ENCODE results near the gene MAST4. TPM values are rescaled to one million over a fixed set of nuclear protein-coding genes. Genes with fewer than 3 reads are reported as not detected.
A peak's percentile ranks its signal among the peaks of the same experiment; 100 is the strongest.

The MAST4 gene
- total RNA-seq, 2 donors from 2014 or later: 11.0 to 11.5 TPM

DNA sequence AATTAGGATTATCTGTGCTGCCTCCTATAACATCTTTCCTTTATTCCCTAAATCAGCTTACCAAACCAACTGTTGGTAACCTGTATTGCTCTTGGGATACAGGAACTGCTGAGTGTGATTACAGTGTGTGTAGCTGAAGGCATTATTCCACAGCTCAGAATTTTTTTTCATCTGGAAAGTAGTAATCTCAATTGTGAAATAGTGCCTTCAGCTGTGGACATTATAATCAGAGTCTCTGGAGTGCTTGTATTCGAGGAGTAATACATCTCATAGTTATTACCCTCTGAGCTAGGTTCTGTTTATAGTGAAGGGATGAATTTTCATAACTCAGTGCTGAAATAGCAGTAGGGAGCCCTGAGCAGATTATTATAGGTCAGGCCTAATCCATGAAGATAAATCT is 199.5 kb downstream of the MAST4 start:
- Histone ChIP-seq H3K36me3 (ENCODE audit: control insufficient read depth, insufficient read depth, low read length) (no peaks in the 10 kb centered on the region), H3K9me3 (ENCODE audit: control insufficient read depth, low read length) (no peaks in the 10 kb centered on the region), H3K4me1 (ENCODE audit: control insufficient read depth, insufficient read depth, low read length) (peaks cover 4% of the 10 kb centered on the region), H3K27me3 (ENCODE audit: control insufficient read depth, insufficient read depth, low read length, poor library complexity, severe bottlenecking) (no peaks in the 10 kb centered on the region), H3K9ac (ENCODE audit: extremely low read depth, low read length, poor library complexity, severe bottlenecking) (no peak overlapping the region), H3K4me3 (ENCODE audit: low read length) (no peak overlapping the region), H3K27ac (ENCODE audit: low read depth, low read length) (no peak overlapping the region)
- H3K27ac Mint-ChIP-seq: no peak overlapping the region
- H3K4me1 Mint-ChIP-seq: peaks cover 10% of the 10 kb centered on the region
- H3K4me3 Mint-ChIP-seq: no peak overlapping the region
- TF ChIP-seq, protein P1, sequence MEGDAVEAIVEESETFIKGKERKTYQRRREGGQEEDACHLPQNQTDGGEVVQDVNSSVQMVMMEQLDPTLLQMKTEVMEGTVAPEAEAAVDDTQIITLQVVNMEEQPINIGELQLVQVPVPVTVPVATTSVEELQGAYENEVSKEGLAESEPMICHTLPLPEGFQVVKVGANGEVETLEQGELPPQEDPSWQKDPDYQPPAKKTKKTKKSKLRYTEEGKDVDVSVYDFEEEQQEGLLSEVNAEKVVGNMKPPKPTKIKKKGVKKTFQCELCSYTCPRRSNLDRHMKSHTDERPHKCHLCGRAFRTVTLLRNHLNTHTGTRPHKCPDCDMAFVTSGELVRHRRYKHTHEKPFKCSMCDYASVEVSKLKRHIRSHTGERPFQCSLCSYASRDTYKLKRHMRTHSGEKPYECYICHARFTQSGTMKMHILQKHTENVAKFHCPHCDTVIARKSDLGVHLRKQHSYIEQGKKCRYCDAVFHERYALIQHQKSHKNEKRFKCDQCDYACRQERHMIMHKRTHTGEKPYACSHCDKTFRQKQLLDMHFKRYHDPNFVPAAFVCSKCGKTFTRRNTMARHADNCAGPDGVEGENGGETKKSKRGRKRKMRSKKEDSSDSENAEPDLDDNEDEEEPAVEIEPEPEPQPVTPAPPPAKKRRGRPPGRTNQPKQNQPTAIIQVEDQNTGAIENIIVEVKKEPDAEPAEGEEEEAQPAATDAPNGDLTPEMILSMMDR (conservative IDR thresholded peaks at IDR 0.05): no peak
- H3K36me3 Mint-ChIP-seq (ENCODE audit: low read depth): no peaks in the 10 kb centered on the region
- H3K27me3 Mint-ChIP-seq (ENCODE audit: insufficient read depth): no peaks in the 10 kb centered on the region
- H3K9me3 Mint-ChIP-seq: no peaks in the 10 kb centered on the region
- 91% methylated on average over 1 of the region's 1 CpG; no CpG with 5 or more reads in 1 of the 2 experiments for WGBS, 2 experiments (ENCODE audit: insufficient coverage in 1 of 2, insufficient read length in 1 of 2)
- DNase-seq: no peak

DNA sequence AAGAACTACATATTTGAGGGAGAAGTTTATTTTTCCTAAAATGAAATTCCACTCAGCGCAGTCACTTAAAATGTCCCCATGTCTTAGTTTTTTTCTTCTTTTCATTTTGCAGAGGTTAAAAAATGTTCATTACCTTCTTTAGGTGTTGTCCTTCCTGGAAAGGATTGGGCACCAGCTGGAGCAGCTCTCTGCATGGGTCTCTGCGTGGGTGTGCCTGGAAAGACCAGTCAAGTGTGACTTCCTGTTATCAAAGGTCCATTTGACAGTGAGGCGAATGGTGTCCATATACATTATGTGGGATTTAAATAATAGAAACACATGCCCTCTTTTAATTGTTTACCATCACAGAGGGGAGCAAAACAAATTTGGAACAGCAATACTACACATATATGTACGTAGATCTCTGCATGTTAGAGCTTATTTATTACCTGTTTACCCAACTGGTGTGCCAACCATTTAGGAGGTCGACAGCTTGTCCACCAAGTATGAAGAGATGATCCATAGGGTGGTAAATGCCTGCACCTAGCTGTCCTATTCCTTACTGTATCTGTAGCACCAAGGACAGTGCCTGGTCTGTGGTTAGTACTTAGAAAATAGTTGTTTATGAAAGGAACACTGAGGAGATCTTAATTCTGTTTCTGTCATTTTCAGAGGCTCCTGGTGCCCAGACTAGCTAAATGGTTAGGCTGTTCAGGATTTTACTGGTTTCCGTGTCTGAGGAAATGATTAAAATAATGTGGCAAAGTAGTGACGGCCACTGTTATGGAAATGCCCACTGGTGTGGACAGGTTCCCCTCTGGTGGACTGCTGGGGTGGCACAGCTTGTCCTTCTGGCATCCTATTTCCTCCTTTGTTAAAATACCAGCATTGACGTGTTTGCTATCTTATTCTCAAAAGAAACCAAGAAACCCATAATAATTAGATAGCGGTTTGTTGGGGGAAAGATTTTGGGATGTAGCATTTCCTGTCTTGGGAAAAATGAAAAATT is 200.4 kb downstream of the MAST4 start:
- H3K9me3 Mint-ChIP-seq: no peaks in the 10 kb centered on the region

DNA sequence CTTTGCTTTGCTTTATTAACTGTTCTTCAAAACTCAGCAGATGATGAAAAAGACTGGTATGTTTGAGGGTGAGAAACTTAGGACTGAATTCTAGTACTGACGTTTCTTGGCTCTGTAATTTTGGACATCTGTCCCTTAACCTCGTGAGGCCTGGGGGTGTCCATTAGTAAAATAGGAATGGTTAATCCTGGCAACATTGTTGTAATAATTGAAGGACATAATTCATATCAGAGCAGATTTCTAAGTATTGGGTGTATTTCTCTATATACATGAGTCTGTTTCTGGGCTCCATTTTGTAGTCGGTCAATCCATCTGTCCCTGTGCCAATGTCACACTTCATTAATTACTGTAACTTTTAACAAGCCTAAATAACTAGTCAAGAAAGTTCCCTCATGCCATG is 206.7 kb downstream of the MAST4 start:
- Histone ChIP-seq H3K36me3 (ENCODE audit: control insufficient read depth, insufficient read depth, low read length) (no peaks in the 10 kb centered on the region), H3K27me3 (ENCODE audit: control insufficient read depth, insufficient read depth, low read length, poor library complexity, severe bottlenecking) (no peaks in the 10 kb centered on the region), H3K9ac (ENCODE audit: extremely low read depth, low read length, poor library complexity, severe bottlenecking) (no peak overlapping the region), H3K9me3 (ENCODE audit: control insufficient read depth, low read length) (no peaks in the 10 kb centered on the region), H3K27ac (ENCODE audit: low read depth, low read length) (no peak overlapping the region), H3K4me3 (ENCODE audit: low read length) (no peak overlapping the region), H3K4me1 (ENCODE audit: control insufficient read depth, insufficient read depth, low read length) (no peaks in the 10 kb centered on the region)
- 81% methylated on average over 3 of the region's 3 CpGs; no CpG with 5 or more reads in 1 of the 2 experiments for WGBS, 2 experiments (ENCODE audit: insufficient coverage in 1 of 2, insufficient read length in 1 of 2)
- Mint-ChIP-seq H3K9me3 (no peaks in the 10 kb centered on the region), H3K4me3 (no peak overlapping the region), H3K4me1 (no peaks in the 10 kb centered on the region), H3K27me3 (ENCODE audit: insufficient read depth) (no peaks in the 10 kb centered on the region), H3K36me3 (ENCODE audit: low read depth) (no peaks in the 10 kb centered on the region), H3K27ac (no peak overlapping the region)
- DNase-seq: no peak
- TF ChIP-seq, protein P1 (conservative IDR thresholded peaks at IDR 0.05): no peak

More for the DNA sequence above, 200.4 kb downstream of the MAST4 start:
- Mint-ChIP-seq H3K4me1 (peaks cover 5% of the 10 kb centered on the region), H3K36me3 (ENCODE audit: low read depth) (no peaks in the 10 kb centered on the region), H3K4me3 (no peak overlapping the region), H3K27ac (no peak overlapping the region), H3K27me3 (ENCODE audit: insufficient read depth) (no peaks in the 10 kb centered on the region)
- Histone ChIP-seq H3K36me3 (ENCODE audit: control insufficient read depth, insufficient read depth, low read length) (no peaks in the 10 kb centered on the region), H3K27me3 (ENCODE audit: control insufficient read depth, insufficient read depth, low read length, poor library complexity, severe bottlenecking) (no peaks in the 10 kb centered on the region), H3K4me3 (ENCODE audit: low read length) (no peak overlapping the region), H3K27ac (ENCODE audit: low read depth, low read length) (no peak overlapping the region), H3K9ac (ENCODE audit: extremely low read depth, low read length, poor library complexity, severe bottlenecking) (no peak overlapping the region), H3K4me1 (ENCODE audit: control insufficient read depth, insufficient read depth, low read length) (peaks cover 4% of the 10 kb centered on the region), H3K9me3 (ENCODE audit: control insufficient read depth, low read length) (no peaks in the 10 kb centered on the region)
- TF ChIP-seq, protein P1 (conservative IDR thresholded peaks at IDR 0.05): peak; percentile 71
- 91 to 95% methylated on average over 3 to 8 of the region's 9 CpGs for WGBS, 2 experiments (ENCODE audit: insufficient coverage in 1 of 2, insufficient read length in 1 of 2)
- no peak for DNase-seq

All from endodermal cell (in vitro differentiated cells).